Activated CD4-positive, alpha-beta T cell treated with anti-CD3 and anti-CD28 coated beads for 4 hours (primary cell): ENCODE results near the gene SLAMF7.
"Not testable (repeated sequence)": the region's sequence is repeated elsewhere in the genome, so short reads cannot be mapped to it uniquely, and the experiment has no call there.

Experiments used
- DNase-seq, 2 donors: peaks; one replicate each; pipeline ENCODE4 v3.0.0-alpha.2; 2020

The SLAMF7 gene

DNA sequence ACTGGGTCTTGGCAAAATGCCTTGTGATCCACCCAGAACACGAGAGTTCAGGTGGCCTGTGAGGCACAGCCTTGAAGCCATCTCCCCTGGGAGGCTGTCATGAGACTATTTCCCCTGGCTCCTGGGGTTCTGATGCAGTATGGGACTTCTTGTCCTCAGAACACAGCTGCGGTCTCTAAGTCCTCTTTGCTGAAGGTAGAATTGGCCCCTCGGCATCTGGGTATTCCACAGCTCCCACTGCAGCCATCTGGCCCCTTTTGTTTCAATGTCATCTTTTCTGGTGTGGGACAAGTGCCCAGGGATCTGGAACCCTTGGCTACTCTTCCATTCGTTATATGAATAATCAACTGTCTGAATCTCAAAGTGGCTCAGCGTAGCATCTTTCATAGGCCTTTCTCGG is 39.9 kb downstream of the SLAMF7 start:
- no peak for DNase-seq

DNA sequence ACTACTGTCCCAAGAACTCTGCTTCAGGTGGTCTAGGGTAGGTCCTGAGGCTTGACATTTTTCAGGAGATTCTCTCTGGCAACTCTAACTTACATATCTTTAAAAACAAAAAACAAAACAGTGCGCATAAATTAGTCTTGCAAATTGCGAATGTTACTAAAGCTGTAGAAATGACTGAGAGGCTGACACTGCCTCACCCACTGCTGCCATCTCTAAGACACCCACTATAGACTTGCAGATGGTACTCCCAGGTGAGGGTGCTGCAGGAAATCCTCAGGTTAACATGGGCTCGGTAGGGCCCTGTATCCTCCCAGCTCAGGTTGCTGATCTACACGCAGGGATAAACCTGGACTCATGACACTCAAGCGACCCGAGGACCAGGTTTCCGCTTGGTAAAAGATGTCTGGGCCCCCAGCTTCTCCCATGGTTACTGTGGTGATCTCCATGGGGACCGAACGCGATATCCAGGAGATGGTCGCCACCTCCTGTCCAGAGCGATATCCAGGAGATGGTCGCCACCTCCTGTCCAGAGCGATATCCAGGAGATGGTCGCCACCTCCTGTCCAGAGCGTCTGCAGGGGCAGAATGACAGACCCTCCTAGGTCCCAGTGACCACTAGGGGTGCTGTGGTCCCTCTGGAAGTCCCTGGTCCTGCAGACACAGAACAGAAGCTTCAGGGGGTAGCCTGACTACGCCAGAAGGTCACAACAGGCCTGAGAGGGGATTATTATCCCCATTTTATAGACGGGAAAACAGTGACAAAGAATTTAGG is 40.8 kb downstream of the SLAMF7 start:
- peak in 1 of 2 donors; percentile 41 for DNase-seq

DNA sequence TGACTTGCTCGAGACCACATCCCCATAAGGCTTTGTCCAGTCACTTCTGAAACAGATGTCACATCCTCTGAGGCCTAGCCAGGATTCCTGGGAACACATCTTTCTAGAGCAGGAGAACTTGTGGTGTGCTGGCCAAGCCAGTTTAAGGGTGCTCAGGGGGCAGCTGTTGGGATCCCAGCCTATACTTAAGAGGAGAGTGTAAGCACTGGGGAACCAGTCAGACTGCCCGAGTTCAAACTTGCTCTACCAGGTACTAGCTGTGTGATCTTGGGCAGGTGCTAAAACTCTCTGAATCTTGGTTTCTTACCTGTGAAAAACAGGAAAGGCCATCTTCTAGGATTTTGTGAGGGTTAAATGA is 41.3 kb downstream of the SLAMF7 start:
- no peak for DNase-seq

DNA sequence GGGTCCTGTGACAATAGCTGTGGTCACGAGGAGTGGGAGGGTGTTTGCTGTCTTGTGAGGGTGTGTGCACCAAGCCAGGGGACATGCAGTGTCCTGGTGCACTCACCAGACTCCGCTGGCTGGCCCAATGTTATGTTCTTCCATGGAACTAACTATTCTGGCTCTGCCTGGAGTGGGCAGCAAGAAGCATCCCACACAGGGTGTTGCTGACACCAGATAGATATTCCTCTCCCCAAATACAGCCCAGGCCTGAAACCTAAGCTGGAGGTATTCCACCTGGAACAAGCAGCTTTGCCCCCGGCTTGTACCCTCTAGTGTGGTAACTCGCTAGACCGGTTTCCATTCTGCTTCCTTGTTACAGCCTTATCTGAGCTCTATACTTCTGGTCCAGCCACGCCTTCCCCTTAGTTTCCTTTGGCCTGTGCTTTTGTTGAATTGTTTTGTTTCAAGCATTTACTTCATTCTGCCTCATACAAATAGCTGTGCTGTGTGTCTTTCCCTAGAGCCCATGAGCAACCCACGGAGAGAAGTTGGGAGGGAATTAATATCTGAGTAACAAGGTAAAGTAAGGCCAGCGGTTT is 42.2 kb downstream of the SLAMF7 start:
- no peak for DNase-seq

DNA sequence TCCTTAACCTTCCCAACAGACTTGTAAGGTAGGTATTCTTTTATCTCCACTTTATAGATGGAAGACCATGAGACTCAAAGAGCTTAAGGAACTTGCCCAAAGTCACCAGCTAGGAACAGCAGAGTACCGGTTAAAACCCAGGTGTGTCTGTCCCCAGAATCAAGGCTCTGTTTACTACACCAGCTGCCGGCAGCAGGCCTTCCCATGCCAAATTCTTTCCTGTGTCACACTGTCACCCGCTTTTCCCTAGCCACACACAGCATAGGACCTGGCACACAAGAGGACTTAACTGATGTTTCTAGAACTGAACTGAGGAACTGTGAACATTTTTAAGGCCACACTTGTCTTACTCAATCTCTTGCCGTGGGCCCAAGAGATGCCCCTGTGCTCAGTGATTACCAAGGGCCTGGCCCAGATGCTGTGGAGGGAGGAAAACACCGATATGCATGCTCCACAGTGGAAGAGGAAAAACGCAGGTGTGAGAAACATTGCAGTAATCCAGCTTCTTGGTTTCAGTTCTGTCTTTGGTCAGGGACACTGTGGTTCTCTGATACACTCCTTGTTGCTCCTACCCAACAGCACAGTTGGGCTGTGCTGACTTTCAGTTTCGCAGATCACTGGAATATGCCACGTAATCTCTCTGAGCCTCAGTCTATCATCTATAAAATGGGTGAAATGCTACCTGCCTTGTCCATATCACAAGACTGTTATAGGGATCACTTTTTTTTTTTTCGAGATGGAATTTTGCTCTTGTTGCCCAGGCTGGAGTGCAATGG is 43.1 kb downstream of the SLAMF7 start:
- DNase-seq, result no peak

DNA sequence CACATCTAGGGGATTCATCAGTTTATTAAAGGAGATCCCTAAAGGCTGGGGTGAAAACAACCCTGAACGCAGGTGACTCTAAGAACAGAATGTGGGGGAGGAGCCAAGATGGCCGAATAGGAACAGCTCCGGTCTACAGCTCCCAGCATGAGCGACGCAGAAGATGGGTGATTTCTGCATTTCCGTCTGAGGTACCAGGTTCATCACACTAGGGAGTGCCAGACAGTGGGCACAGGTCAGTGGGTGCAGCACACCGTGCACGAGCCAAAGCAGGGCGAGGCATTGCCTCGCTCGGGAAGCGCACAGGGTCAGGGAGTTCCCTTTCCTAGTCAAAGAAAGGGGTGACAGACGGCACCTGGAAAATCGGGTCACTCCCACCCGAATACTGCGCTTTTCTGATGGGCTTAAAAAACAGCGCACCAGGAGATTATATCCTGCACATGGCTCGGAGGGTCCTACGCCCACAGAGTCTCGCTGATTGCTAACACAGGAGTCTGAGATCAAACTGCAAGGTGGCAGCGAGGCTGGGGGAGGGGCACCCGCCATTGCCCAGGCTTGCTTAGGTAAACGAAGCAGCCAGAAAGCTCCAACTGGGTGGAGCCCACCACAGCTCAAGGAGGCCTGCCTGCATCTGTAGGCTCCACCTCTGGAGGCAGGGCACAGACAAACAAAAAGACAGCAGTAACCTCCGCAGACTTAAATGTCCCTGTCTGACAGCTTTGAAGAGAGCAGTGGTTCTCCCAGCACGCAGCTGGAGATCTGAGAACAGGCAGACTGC is 44.1 kb downstream of the SLAMF7 start:
- DNase-seq, result not testable (repeated sequence)

DNA sequence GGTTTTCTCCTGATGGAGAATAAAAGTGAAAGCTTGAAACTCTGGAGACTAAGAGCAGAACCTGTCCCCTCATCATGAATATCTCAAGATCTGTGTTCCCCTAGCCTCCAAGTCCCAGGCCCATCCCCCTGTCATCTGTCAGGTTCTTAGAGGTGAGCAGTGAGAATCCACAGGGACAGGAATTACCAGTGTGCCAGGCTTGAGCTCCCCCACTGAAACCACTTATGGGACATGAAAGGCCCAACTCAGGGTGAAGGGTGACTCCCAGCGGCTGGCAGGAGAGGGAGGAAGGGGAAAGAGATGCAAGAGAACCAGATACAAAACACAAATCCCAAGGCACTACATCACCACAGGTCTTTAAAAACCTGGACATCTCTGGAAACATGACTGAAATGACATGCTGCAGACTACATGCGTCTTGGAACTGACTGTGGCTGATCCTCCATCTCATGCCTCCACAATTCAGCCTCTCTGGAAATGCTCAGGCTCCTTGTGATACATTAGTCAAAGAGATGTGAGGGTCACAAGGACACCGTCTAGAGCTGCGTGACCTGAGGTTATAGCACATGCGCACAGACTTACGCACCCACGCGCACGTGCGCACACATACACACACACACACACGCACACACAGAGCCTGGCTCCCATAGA is 50.1 kb downstream of the SLAMF7 start:
- DNase-seq, result no peak

DNA sequence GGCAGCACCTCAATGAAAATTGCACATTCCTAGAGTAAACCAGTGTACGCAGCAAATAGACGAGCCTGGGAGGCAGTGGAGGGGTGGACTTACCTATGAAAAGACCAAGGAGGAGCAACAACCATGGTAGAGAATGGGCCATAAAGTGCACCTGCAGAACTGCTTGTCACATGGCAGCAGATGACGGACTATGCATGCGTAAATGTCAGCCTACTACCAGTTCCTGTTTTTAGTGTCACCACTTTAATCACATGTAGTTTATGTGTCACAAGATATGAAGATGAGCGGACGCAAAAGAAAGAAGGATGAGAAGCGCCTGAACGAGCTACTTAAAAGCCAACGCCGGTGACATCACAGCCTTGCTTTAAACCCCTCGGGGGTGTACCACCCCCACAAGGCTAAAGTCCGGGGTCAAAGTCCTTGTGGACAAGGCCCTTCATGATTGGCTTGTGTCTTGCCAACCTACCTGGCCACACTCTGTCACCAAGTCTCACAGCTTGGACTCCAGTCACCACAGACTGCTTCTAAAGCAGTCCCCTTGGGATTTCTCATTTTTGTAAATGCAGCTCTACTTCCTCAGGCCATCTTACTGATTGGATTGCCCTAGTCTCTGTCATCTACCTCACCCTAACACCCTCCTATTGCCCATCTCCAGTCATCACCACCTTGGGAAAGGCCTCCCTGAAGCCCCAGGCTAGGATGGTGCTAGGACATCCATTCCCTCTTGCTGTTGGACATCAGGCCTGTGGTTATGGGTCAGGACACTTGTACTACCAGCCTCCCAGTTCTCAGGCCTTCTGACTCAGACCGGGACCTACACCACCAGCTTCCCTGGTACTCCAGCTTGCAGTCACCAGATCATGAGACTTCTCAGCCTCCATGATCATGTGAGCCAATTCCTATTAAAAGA is 50.9 kb downstream of the SLAMF7 start:
- no peak for DNase-seq

DNA sequence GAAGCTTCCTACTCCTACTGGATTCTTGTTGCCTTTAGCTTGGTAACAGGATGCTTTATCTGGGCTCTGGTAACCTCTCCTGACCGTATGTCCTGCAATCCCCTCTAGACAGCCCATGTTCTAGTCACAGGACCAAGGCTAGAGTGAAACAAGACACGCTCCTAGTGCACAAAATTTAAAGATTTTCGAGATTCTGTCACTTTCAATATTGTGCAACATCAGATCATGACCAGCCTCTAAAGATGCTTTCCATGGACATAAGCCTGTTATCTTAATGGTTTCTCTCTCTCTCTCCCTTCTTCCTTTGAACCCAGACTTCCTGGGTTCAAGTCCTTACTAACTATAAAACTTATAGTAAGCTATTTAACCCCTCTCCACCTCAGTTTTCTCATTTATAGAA is 55.3 kb downstream of the SLAMF7 start:
- DNase-seq, result no peak

DNA sequence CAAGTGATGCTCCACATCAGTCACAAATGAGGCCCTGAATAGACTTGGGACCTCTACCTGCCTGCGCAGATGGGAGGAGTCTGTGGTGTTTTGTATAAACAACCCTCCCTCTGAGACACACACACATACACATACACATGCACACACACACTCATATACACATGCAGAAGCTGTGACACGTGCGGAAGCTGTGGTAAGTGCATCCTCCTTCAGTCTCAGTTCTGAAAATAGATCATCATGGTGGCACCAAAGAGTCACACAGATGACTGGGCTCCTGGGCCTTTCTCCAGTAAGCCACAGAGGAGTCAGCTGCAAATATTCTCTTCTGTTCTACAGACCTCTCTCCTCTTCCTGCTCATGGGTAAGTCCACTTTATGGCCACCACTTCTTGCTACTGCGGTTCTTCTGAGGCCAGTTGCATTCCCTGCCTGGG is 56.9 kb downstream of the SLAMF7 start, which contains the start of gene LY9:
TSS of gene LY9 (plus strand) at position 224 of the 433 bp plus-strand sequence. CDS start at position 238, 14 bp downstream.
- peak; percentile 76 to 79 for DNase-seq

DNA sequence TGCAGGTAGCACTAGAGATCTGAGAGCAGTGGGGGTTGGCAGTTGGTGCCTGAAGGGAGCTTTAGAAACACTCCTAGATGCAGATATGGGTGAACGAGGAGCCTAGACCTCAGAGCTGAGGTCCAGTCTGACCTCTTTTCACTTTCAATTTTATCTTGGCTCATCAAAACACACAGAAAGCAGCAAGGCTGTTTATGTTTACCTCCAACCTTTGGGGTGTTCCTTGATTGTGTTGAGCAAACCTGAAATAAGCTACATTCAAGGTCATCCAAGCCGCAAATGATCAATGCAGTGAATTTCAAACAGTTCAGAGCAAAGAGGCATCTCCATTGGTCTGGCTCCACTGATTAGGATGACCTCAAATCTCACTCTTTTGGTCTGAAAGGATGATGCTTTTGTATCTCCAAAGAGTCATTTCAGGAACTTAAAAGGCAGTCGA is 58.2 kb downstream of the SLAMF7 start:
- no peak for DNase-seq

DNA sequence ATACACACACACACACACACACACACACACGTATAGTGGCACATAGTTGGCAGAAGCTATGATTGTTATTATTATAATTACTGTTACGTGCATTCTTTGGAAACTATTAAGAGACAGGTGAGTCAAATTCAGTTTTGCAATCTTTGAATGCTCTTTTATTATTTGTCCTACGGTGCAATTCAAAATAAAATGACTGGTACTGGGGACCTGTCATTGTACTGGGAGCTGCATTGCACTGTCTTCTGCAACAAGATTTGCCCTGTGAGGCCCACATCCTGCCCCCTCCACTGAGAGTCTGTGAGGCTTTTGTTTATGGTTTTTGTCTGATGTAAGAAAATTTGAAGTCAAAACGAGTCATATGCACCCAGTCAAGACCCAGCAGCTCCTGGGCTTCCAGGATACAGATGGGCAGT is 58.8 kb downstream of the SLAMF7 start:
- DNase-seq, result peak; percentile 44 to 46

DNA sequence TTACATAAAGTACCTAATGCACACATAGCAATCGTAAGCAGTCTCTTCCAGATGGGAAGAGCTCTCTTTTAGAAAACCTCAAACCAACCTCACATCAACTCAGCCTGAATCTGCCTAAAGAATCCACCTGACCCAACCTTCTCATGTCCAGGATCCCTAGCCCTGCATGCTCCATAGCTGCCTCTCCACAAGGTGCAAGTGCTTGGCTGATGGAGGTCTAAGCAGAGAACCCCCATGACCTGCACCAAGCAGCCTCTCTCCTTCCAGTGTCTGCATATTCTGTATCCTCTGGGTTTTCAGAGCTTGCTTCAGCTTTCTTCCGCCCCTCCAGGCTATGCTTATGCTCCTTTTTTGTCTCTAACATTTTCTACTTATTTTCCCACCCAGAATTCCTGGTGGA is 59.4 kb downstream of the SLAMF7 start:
- no peak for DNase-seq

DNA sequence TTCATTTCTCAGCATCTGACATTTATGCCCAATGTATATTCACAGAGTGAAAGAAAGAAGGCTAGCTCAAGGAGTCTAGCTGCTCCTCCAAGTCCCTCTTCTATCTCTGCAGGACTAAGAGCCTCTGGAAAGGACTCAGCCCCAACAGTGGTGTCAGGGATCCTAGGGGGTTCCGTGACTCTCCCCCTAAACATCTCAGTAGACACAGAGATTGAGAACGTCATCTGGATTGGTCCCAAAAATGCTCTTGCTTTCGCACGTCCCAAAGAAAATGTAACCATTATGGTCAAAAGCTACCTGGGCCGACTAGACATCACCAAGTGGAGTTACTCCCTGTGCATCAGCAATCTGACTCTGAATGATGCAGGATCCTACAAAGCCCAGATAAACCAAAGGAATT is 60.6 kb downstream of the SLAMF7 start:
- no peak for DNase-seq

DNA sequence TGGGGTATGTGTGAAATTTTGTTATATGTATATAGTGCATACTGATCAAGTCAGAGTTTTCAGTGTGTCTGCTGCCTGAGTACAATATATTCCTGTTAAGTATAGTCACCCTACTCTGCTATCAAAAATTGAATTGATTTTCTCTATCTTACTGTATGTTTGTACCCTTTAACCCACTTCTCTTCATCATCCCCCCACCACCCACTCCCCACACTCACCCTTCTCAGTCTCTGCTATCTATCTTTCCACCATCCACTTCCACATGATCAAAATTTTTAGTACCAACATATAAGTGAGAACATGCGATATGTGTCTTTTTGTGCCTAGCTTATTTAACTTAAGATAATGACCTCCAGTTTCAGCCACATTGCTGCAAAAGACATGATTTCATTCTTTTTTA is 61.1 kb downstream of the SLAMF7 start:
- no peak for DNase-seq

DNA sequence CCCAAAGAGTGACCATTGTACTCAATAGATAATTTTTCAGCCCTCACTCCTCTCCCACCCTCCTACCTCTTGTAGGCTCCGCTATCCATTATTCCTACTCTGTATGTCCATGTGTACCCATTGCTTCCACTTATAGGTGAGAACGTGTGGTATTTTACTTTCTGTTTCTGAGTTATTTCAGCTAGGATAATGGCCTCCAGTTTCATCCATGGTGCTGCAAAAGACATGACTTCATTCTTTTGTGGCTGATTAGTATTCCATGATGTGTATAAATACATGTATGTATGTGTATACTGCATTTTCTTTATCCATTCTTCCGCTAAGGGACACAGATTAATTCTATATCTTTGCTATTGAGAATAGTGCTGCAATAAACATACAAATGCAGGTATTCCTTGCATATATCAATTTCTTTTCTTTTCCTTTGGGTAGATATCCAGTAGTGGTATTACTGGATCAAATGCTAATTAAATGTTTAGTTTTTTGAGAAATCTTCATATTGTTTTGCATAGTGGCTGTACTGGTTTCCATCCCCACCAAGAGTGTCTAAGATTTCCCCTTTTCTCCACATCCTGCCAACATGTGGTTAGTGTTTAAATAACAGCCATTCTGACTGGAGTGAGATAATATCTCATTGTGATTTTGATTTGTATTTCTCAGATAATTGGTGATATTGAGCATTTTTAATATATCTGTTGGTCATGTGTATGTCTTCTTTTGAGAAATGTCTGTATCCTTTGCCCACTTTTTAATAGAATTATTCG is 61.8 kb downstream of the SLAMF7 start:
- DNase-seq, result no peak

DNA sequence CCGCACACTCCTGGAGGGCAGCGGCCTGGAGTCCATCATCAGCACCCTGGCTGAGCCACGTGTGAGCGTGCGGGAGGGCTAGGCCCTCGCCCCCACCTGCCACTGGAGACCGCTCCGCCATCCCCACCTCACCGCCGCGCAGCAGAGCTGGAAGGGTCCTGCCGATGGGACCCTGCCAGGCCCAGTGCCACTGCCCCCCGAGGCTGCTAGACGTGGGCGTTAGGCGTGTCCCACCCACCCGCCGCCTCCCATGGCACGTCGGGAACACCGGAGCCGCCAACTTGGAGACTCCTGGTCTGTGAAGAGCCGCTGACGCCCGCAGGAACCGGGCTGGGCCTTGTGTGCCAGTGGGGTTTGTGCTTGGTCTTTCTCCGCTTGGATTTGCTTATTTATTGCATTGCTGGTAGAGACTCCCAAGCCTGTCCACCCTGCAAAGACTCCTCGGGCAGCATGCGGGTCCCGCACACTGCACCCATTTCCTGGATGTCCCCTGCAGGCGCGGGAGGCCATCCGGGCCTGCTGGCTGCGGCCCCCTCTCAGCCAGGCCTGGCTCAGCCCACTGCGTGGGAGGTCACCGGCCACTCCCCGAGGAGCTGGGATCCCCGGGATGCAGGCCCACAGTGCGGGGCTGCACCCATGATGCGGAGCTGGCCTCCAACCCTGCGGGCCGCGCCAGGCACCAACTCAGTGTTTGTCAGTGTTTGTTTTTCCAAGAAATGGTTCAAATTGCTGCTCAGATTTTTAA is 63.0 kb downstream of the SLAMF7 start:
- DNase-seq, result no peak
